ENCODE results near the gene DPH5.

DPH5 gene

GRCh38 chr1:101029184-101029583 is 3.6 kb upstream of the DPH5 start:
- DNase-seq = no peak

DNA sequence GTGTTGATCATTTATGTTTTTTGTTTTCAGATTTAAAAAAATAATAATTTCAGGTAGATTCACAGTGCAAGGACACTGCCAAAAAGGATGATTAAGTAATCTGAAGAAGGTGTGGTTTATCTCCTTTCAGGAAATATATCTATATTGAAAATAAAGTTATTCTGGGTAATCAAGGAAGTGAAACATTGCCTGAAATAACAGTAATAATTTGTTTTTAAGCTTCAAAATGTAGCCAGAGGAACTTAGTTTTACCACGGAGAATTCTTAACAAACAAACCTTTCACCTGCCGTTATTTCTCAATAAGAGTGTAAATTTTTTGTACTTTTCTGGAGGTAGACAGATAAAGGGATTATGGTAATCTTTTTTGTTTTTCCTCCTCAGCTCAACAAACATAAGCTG is 2.9 kb upstream of the DPH5 start:
- no peak for DNase-seq

DNA sequence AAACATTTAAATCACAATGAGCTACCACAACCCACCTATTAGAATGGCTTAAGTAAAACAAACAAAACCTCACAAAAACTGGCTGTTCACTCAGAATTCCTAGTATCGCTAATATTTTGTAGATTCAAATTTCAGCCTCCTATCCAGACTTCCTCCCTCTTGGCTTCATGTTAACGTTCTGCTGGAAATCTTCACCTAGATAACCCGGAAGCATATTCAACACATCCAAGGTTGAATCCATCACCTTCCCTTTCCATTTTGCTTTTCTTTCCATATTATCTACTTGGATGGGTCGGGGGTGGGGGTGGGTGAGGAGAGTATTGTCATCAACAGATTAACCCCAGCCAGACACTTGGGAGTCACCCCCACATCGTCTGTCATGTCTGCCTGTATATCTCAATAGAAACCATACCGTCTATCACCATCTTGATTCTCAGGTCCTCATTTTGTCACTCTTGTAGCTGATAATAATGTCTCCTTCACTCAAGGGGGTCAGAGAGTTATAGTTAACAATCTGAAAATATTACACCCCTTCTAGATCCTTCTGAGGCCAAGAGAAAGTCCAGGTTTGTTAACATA is 1.7 kb upstream of the DPH5 start:
- DNase-seq = no peak

DNA sequence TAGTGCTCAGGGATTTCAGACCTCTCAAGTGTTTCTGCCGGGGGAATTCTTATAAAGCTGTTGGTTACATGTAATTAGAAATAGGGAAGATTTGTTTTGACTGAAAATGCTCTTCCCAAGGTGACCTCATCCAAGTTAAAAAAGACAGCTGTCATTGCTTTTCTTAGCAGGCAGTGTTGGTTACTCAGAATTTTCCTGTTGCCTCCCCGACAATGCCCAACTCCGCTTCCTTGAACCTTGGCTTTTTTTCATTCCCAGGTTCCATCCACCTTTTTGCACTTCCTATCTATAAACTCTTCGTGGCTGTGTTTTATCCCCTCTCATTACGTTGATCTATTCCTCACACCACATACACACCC is 825 bp upstream of the DPH5 start:
- no peak for DNase-seq

DNA sequence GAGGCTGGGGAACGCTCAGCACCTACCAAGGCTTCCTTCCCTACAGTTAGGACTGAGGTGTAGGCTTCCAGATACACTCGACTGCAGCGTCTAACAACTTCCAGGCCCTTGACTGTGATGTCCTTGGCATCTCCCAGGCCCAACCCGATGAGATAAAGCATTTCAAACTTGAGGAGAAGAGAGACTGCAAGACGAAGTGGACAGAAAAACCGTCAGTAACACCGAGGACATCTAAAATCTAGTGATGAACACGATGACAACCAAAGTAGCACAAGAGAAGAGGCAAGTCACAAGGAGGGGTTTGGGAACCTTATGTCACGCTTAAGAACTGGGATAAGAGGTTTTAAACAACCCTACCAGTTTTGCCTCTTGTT is 314 bp downstream of the DPH5 start:
- DNase-seq = no peak

GRCh38 chr1:101022294-101022693 is 3.3 kb downstream of the DPH5 start:
- no peak for DNase-seq

GRCh38 chr1:101017448-101017847 is 8.1 kb downstream of the DPH5 start:
- no peak for DNase-seq

GRCh38 chr1:101013776-101014175 is 11.8 kb downstream of the DPH5 start:
- no peak for DNase-seq

DNA sequence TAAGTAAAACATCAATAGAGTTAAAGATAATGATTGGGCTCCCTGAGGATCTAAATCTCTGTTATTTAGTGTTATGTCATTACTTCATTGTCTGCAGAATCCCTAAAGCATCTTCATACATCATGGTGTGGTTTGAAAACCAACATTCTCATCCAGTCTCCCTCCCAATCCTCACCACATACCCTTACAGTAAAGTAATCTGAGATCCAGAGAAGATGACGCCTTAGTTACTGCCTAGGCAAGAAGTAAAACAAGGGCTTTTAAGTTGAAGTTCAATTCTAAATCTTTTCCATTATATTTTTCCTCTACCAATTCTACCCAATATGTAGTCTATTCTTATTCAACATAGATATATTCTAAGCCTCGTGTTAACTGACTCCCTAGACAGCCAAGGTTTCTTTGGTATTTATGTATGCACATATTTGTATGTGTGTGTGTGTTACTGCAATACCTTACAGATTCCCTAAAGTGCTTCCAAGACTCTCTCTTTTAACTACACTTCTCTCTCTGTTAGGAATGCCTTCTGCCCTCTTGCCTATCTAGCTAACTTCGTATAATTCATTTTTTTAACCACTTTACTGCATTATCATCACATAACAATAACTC is 17.3 kb downstream of the DPH5 start:
- no peak for DNase-seq

GRCh38 chr1:101006553-101006952 is 19.0 kb downstream of the DPH5 start:
- no peak for DNase-seq

- no peak for DNase-seq
Measured at GRCh38 chr1:101005871-101006270, 19.7 kb downstream of the DPH5 start.

DNA sequence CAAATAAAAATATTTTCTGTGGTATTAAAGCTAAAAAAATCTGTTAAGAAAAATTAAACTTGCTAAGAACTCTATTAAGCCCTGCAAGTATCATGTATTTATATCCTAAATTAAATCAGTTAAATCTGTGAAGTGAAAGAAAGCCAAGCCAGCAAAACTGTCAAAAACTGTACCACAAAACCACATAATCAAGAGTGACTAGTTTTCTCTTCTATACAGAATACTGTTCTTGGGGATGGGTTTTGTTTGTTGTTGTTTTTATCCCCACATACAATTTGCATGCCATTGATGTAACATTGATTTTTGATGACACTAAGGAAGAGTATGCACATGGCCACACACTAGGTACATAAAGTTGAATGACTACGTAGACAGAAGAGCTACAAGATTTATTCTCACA is 20.4 kb downstream of the DPH5 start:
- no peak for DNase-seq

- DNase-seq = no peak
Measured at GRCh38 chr1:101004670-101005069, 20.9 kb downstream of the DPH5 start.

DNA sequence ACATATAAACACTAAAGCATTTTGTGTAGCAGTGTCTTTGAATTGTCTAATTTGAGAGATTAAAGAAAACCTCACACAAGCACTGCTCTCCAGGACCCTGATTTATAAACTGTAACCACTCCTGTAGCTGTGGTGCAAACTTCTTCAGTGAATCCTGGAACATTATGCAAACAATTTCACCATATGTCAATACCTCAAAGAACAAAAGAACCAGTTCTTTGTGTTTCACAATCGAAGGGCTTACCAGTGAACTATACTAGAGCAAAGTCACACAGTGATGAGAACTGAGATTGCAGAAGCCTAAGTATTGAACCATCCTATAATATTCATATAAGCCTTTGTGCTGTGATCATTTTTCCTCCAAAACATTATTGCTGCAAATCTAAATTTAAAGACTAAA is 21.5 kb downstream of the DPH5 start:
- no peak for DNase-seq

DNA sequence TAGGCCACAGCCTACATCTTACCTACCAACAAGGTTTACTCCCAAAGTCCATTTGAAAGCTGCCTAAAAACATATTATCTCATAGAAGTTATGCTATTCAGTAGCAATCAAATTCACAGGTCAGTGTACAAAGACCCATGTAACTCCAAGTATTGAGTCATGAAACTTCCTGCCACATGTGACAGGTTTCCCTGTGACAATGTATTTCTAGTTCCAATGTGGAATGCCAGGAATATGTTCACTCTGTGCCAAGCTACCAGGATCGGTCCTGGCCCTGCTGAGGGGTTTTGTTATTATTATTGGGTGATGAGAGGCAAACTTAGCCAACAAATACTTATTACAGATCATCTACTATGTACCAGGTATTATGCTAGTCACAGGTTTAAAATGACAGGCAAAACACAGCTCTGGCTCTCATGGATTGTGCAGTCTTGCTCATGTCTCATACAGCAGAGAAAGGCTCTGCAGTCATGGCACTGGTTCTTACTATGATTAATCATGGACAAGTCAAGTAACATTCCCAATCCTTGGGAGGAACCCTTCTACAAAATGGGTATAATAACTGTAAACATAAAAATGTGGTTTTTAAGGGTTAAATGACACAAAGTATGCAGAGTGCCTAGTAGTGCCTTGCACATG is 22.5 kb downstream of the DPH5 start:
- no peak for DNase-seq

GRCh38 chr1:101002551-101002950 is 23.0 kb downstream of the DPH5 start:
- DNase-seq = no peak

DNA sequence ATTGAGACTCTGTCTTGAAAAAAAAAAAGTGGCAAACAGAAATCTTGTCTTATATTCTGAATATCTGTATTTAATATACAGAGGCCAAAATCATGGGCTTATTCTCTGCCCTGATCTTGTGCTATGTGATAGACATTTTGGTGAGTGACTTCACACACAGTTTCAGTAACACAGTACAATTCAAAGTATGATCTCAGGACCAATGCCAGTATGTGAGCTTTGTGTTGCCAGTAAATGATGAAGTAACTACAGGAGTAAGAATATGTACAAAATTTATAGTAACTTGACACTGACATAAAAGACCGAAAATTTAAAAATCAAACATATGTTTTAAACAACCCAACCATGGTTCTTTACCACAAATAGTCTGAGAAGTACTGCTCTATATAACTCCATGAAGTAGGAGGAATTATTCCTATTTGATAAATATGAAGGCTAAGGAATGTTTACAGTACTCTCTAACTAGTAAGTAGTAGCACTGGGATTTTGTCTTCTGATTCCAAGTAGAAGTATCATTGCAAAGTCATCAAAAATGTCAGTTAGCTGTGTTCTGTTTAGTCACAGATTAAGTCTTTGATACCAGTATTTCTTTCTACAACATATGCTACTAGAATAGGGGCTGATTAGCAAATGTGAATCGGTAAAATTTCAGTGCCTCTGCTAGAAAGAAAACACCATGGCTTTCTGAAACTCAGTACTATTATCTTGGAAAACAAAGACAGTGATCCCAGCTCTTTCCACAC is 25.3 kb downstream of the DPH5 start:
- no peak for DNase-seq

GRCh38 chr1:100998426-100998825 is 27.2 kb downstream of the DPH5 start:
- DNase-seq = no peak

DNA sequence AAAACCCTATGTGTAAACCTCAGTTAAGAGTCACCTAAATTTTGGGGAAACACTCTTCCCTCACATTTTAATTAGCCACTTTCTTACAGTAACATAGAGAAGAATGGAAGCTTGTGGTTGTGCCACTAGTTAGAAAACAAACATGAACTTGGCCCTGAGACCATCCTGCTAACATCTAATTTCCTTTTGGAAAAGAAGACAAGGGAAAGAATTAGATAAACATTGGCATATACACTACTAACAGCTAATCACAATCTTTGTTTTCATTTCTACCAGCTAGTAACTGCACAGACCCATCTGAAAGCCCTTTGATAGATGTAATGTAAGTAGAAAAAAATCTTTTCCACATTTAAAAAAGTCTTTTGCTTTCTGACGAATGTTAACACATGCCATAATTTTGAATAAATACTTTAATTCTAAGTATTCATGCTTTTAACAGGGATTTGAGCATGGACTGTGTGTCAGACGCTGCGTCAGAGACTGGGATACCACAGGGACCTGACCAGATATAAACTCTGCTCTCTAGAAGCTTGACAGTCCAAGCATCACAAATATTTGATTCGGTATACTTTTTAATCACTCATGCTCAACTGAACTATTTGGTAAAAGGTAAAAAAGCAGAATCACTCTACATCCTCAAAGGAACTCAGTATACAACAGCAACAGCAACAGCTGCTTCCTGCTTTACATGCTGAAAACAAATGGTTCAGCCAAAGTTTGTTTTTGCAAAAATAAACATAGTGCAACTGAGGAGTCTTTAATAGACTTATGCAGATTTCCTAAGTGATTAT is 30.2 kb downstream of the DPH5 start:
- no peak for DNase-seq

- DNase-seq = no peak
Measured at GRCh38 chr1:100989306-100990077, 36.1 kb downstream of the DPH5 start.

DNA sequence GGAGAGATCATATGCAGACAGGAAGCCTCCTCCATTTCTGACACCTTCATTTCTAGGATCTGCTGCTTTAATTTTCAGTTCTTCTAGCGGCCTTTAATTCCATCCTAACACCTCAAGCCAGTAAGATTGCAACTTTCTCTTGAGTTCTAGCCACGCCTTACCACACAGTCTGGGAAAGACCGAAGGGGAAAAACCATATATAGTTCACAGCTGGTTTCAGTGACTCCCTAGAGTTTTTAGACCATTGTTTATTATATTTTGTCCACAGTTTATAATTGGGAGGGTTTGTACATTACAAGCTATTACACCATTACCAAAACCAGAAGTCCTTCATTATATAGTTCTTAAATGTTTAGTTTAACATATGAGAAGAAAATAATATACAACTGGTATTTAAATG is 37.5 kb downstream of the DPH5 start:
- no peak for DNase-seq

DNA sequence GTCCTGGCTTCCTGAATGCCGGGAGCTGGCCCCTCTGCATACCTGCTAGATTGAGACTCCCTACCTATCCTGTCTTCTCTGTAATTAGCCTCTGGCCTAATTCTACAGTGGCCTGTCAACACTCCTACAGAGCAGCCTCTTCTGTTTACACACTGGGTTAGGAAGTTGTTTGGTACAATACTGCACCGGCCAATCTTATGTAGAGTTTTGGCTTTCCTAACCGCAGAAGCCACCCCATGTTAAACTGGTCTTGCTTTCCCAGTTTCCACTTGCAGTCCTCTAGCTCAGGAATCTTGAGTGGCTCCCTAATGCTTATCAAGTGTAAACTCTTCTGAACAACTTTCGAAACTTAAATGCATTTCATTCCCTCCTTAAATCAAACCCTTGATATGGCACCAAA is 42.8 kb downstream of the DPH5 start:
- no peak for DNase-seq

- DNase-seq = no peak
Measured at GRCh38 chr1:100979631-100980030, 46.0 kb downstream of the DPH5 start.

Measured in GDM1 (cell line).